ENCODE results near the gene ANKFN1.

ANKFN1 gene

GRCh38 chr17:56449176-56449575, 295.9 kb downstream of the ANKFN1 start:
- no peaks in the 10 kb centered on the region for H3K36me3 Mint-ChIP-seq
- no peak for DNase-seq (ENCODE audit: low spot score in 2 of 2)
- no peak overlapping the region for H3K27ac Mint-ChIP-seq
- no peaks in the 10 kb centered on the region for H3K4me1 Mint-ChIP-seq
- H3K27me3 Mint-ChIP-seq = peaks cover 2% of the 10 kb centered on the region
- no peak overlapping the region for H3K4me3 Mint-ChIP-seq
- peaks cover 2% of the 10 kb centered on the region for H3K9me3 Mint-ChIP-seq
- ATAC-seq (ENCODE audit: low read depth) = no peak

DNA sequence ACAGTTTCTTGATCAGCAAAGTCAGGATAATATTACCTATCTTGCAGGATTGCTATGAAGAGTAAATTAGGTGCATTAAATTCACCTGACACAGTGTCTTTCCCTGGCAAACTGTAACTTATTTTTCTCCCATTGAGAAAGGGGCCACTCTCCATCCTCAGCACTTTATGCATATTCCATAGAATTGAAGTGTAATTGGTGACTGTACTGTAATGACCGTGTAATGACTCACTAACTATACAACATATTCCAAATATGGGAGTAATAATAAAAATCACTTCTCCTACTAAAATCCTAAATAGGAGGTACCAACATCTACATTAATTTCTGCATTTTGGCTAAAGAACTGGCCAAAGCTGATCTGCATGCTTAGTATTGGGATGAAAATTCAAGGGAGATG, 298.4 kb downstream of the ANKFN1 start:
- no peaks in the 10 kb centered on the region for H3K27me3 Mint-ChIP-seq
- ATAC-seq (ENCODE audit: low read depth) (no peak), DNase-seq (ENCODE audit: low spot score in 2 of 2) (no peak)
- H3K4me3 Mint-ChIP-seq = no peak overlapping the region
- no peaks in the 10 kb centered on the region for H3K36me3 Mint-ChIP-seq
- peaks cover 2% of the 10 kb centered on the region for H3K9me3 Mint-ChIP-seq
- H3K27ac Mint-ChIP-seq = no peak overlapping the region
- H3K4me1 Mint-ChIP-seq = no peaks in the 10 kb centered on the region

DNA sequence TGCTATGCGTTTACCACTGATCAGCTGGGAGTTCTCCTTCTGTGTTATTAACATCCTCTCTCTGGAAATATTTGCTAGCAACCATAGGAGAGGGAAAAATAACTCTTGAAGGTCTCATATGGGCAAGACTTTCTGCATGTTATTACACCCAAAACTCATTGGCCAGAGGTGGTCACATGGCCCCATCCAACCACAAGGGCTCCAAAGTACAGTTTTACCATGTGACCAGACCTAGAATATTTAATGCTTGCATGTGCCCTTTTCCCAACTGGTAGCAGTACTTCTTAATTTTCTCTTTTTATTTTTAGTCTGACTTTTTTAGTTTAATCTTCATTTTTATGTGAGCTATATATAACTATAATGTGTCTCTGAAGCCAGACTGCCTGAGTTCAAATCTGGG, 299.2 kb downstream of the ANKFN1 start:
- no peaks in the 10 kb centered on the region for H3K36me3 Mint-ChIP-seq

GRCh38 chr17:56457501-56457900, 304.2 kb downstream of the ANKFN1 start:
- Mint-ChIP-seq H3K4me3 (no peak overlapping the region), H3K27ac (no peak overlapping the region), H3K9me3 (peaks cover 2% of the 10 kb centered on the region), H3K4me1 (no peaks in the 10 kb centered on the region), H3K36me3 (no peaks in the 10 kb centered on the region), H3K27me3 (peaks cover 4% of the 10 kb centered on the region)
- no peak for DNase-seq (ENCODE audit: low spot score in 2 of 2)
- ATAC-seq (ENCODE audit: low read depth) = no peak

More for the DNA sequence above, 299.2 kb downstream of the ANKFN1 start:
- no peak overlapping the region for H3K27ac Mint-ChIP-seq
- DNase-seq (ENCODE audit: low spot score in 2 of 2) (no peak), ATAC-seq (ENCODE audit: low read depth) (no peak)
- H3K9me3 Mint-ChIP-seq = peaks cover 2% of the 10 kb centered on the region
- no peak overlapping the region for H3K4me3 Mint-ChIP-seq
- no peaks in the 10 kb centered on the region for H3K4me1 Mint-ChIP-seq
- H3K27me3 Mint-ChIP-seq = no peaks in the 10 kb centered on the region

- H3K4me1 Mint-ChIP-seq = no peaks in the 10 kb centered on the region
These were observed 312.6 kb downstream of the ANKFN1 start for GRCh38 chr17:56465886-56466285.

GRCh38 chr17:56468840-56469239, 315.6 kb downstream of the ANKFN1 start:
- no peak overlapping the region for H3K27ac Mint-ChIP-seq
- H3K9me3 Mint-ChIP-seq = peaks cover 4% of the 10 kb centered on the region
- H3K27me3 Mint-ChIP-seq = peaks cover 9% of the 10 kb centered on the region
- DNase-seq (ENCODE audit: low spot score in 2 of 2) = no peak
- H3K4me1 Mint-ChIP-seq = no peaks in the 10 kb centered on the region
- no peak overlapping the region for H3K4me3 Mint-ChIP-seq
- H3K36me3 Mint-ChIP-seq = peaks cover 2% of the 10 kb centered on the region
- ATAC-seq (ENCODE audit: low read depth) = no peak

More at GRCh38 chr17:56465886-56466285, 312.6 kb downstream of the ANKFN1 start:
- peaks cover 5% of the 10 kb centered on the region for H3K27me3 Mint-ChIP-seq
- H3K36me3 Mint-ChIP-seq = no peaks in the 10 kb centered on the region
- H3K27ac Mint-ChIP-seq = no peak overlapping the region
- no peak overlapping the region for H3K4me3 Mint-ChIP-seq
- no peaks in the 10 kb centered on the region for H3K9me3 Mint-ChIP-seq
- ATAC-seq (ENCODE audit: low read depth) (no peak), DNase-seq (ENCODE audit: low spot score in 2 of 2) (no peak)

DNA sequence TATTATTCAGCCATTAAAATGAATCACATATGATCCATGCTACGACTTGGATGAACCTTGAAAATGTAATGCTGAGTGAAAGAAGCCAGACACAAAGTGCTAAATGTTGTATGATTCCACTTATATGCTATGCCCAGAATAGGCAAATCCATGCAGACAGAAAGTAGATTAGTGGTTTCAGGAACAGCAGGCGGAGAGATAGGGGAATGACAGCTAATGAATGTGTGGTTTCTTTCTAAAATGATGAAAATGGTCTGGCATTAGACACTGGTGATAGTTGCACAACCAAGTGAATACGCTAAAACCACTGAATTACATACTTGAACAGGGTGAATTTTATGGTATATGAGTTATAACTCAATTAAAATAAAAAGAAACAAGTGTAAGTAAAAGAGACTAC, 318.4 kb downstream of the ANKFN1 start:
- Mint-ChIP-seq H3K36me3 (peaks cover 2% of the 10 kb centered on the region), H3K4me1 (peaks cover 4% of the 10 kb centered on the region), H3K27me3 (peaks cover 6% of the 10 kb centered on the region), H3K4me3 (no peak overlapping the region), H3K9me3 (peaks cover 8% of the 10 kb centered on the region), H3K27ac (no peak overlapping the region)
- ATAC-seq (ENCODE audit: low read depth) (no peak), DNase-seq (ENCODE audit: low spot score in 2 of 2) (no peak)

- DNase-seq (ENCODE audit: low spot score in 2 of 2) (no peak), ATAC-seq (ENCODE audit: low read depth) (no peak)
- H3K4me3 Mint-ChIP-seq = no peak overlapping the region
- H3K36me3 Mint-ChIP-seq = peaks cover 2% of the 10 kb centered on the region
- no peak overlapping the region for H3K27ac Mint-ChIP-seq
- peaks cover 6% of the 10 kb centered on the region for H3K27me3 Mint-ChIP-seq
- H3K4me1 Mint-ChIP-seq = peaks cover 4% of the 10 kb centered on the region
- H3K9me3 Mint-ChIP-seq = peaks cover 8% of the 10 kb centered on the region
These were observed 321.8 kb downstream of the ANKFN1 start for GRCh38 chr17:56475116-56475515.

DNA sequence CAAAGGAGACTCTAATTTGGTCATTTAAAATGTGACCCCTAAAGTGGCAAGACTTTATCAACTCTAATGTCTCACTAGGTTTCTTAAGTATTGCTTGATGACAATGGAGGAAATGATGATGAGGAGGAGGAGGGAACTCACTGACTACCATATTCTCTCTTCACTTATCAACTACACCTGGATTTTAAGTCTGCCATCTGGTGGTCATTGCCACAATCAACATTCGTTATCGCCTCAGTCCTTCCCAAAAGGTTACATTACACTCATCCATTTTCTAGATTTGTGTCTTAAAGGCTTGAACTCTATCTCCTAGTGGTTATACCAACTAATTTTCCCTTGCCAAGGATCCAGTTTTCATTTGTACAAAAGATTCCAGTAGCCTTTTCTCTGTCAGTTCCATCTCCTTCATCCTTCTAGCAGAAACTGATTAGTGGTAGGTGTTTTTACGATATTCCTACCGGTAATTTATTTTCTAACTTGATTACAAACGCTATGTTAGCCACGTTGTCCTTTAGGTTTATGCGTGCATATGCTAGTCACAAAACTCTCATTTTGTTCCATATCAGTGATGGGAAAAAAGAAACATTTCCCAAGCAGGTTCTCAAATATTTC, 325.7 kb downstream of the ANKFN1 start:
- no peak overlapping the region for H3K27ac Mint-ChIP-seq
- H3K4me1 Mint-ChIP-seq = peaks cover 4% of the 10 kb centered on the region
- no peak overlapping the region for H3K4me3 Mint-ChIP-seq
- peaks cover 4% of the 10 kb centered on the region for H3K9me3 Mint-ChIP-seq
- no peaks in the 10 kb centered on the region for H3K36me3 Mint-ChIP-seq
- ATAC-seq (ENCODE audit: low read depth) = no peak
- peaks cover 3% of the 10 kb centered on the region for H3K27me3 Mint-ChIP-seq
- DNase-seq (ENCODE audit: low spot score in 2 of 2) = no peak

DNA sequence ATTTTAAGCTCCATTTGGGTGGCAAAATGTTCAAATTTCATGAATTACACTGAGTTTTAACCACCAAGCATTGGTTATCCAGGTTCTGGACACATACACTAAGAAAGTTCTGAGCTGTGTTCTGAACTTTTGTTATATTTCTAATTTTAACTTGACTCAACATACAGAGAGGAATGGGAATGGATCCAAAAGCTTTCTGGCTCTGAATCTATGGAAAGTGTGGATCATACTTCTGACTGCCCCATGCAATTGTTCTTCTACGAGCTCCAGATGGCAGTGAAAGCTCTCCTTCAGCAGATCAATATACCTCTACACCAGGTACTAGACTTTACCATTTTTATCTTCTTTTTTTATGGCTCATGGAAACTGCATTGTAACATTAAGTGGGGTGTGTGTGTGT, 327.2 kb downstream of the ANKFN1 start:
- DNase-seq (ENCODE audit: low spot score in 2 of 2) (no peak), ATAC-seq (ENCODE audit: low read depth) (no peak)
- Mint-ChIP-seq H3K36me3 (no peaks in the 10 kb centered on the region), H3K9me3 (peaks cover 2% of the 10 kb centered on the region), H3K27me3 (peaks cover 3% of the 10 kb centered on the region), H3K27ac (no peak overlapping the region), H3K4me1 (peaks cover 4% of the 10 kb centered on the region), H3K4me3 (no peak overlapping the region)

- ATAC-seq (ENCODE audit: low read depth) = no peak
- H3K36me3 Mint-ChIP-seq = no peaks in the 10 kb centered on the region
- no peaks in the 10 kb centered on the region for H3K4me1 Mint-ChIP-seq
- no peaks in the 10 kb centered on the region for H3K9me3 Mint-ChIP-seq
- peaks cover 3% of the 10 kb centered on the region for H3K27me3 Mint-ChIP-seq
- no peak overlapping the region for H3K4me3 Mint-ChIP-seq
- H3K27ac Mint-ChIP-seq = no peak overlapping the region
- DNase-seq (ENCODE audit: low spot score in 2 of 2) = no peak
These were observed 328.4 kb downstream of the ANKFN1 start for GRCh38 chr17:56481659-56482058.

- Mint-ChIP-seq H3K9me3 (no peaks in the 10 kb centered on the region), H3K27ac (no peak overlapping the region), H3K27me3 (peaks cover 3% of the 10 kb centered on the region), H3K36me3 (no peaks in the 10 kb centered on the region), H3K4me1 (no peaks in the 10 kb centered on the region), H3K4me3 (no peak overlapping the region)
- DNase-seq (ENCODE audit: low spot score in 2 of 2) = no peak
- ATAC-seq (ENCODE audit: low read depth) = no peak
These were observed 329.0 kb downstream of the ANKFN1 start for GRCh38 chr17:56482229-56482628.

- DNase-seq (ENCODE audit: low spot score in 2 of 2) = no peak
- H3K27ac Mint-ChIP-seq = no peak overlapping the region
- no peaks in the 10 kb centered on the region for H3K9me3 Mint-ChIP-seq
- no peak overlapping the region for H3K4me3 Mint-ChIP-seq
- no peaks in the 10 kb centered on the region for H3K4me1 Mint-ChIP-seq
- no peaks in the 10 kb centered on the region for H3K36me3 Mint-ChIP-seq
- ATAC-seq (ENCODE audit: low read depth) = no peak
- peaks cover 10% of the 10 kb centered on the region for H3K27me3 Mint-ChIP-seq
These were observed 333.5 kb downstream of the ANKFN1 start for GRCh38 chr17:56486732-56487131.

DNA sequence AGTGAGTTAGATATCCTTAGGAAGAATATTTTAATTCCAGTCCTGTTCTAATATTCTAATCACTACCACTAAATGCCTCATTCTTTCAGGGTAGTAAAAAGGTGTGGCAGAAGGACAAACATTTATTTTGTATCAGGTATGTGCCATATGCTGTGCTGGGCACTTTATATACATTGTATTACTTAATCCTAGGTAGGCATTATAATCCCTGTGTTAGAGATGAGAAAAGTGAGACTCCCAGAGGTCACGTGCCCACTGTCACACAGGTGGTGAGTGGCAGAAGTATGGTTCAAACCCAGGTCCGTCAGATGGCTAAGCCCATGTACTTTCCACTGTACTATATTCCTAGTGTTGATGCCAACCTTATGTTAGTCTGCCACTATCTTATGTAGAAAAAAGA, 335.5 kb downstream of the ANKFN1 start:
- H3K4me1 Mint-ChIP-seq = no peaks in the 10 kb centered on the region
- H3K27me3 Mint-ChIP-seq = peaks cover 7% of the 10 kb centered on the region
- no peak for ATAC-seq (ENCODE audit: low read depth)

DNA sequence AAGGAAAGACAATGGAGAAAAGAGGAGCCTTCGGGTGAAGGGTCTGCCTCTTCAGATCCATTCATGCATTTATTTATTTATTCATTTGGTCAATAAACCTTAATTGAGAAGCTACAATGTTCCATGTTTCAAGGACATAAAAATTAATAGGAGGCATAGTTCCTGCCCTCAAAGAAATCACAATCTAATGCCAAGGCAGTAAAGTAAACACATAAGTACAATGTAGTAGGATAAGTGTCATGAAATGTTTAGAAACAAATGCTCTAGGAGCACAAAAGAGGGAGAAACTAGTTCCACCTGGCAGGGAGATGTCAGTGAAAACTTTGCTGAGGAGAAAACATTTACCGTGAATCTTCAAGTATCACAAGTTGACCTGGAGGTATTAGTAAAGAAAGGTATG, 336.7 kb downstream of the ANKFN1 start:
- Mint-ChIP-seq H3K27me3 (peaks cover 7% of the 10 kb centered on the region), H3K36me3 (no peaks in the 10 kb centered on the region), H3K27ac (no peak overlapping the region), H3K9me3 (no peaks in the 10 kb centered on the region), H3K4me3 (no peak overlapping the region), H3K4me1 (no peaks in the 10 kb centered on the region)
- no peak for DNase-seq (ENCODE audit: low spot score in 2 of 2)
- no peak for ATAC-seq (ENCODE audit: low read depth)

More for the DNA sequence above, 335.5 kb downstream of the ANKFN1 start:
- Mint-ChIP-seq H3K27ac (no peak overlapping the region), H3K9me3 (no peaks in the 10 kb centered on the region), H3K36me3 (no peaks in the 10 kb centered on the region), H3K4me3 (no peak overlapping the region)
- DNase-seq (ENCODE audit: low spot score in 2 of 2) = no peak

Data from memory B cell (primary cell).